GM19043 (cell line): ENCODE data around the gene LGALS3BP.

Experiments used
- ATAC-seq: cut with Tn5 transposase; IDR thresholded peaks from one replicate; pipeline ENCODE4 v1.9.1; 2021; ENCODE audit warnings: low read depth; ENCODE audit not compliant: unreplicated experiment

Gene LGALS3BP

GRCh38 chr17:78999947-79000395 is 20.2 kb upstream of the LGALS3BP start:
- no peak for ATAC-seq

DNA sequence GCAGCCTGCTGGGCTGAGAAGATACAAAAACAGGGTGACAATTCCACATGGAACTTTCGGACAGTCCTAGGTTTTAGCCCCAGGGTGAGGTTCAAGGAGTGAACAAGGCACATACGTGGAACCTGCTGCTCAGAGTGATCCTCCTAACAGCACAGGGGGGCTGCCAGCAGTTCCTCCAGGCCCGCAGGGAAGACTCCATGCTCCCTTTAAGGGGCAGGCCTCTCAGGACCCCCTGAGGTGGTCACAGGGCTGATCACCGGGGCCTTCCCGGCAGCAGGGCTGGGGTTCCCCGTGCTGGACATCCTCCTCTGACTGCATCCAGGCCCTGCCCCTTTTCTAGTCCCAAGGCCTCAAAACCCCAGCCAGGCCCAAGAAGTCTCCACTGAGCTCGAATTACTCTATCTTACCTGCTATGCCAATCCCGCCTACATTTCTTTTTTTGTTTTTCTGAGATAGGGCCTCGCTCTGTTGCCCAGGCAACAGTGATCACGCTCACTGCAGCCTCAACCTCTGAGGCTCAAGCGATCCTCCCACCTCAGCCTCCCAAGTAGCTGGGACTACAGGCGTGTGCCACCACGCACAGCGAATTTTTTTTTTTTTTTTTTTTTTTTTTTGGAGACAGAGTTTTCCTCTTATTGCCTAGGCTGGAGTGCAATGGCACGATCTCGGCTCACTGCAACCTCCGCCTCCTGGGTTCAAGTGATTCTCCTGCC is 19.5 kb upstream of the LGALS3BP start:
- no peak for ATAC-seq

DNA sequence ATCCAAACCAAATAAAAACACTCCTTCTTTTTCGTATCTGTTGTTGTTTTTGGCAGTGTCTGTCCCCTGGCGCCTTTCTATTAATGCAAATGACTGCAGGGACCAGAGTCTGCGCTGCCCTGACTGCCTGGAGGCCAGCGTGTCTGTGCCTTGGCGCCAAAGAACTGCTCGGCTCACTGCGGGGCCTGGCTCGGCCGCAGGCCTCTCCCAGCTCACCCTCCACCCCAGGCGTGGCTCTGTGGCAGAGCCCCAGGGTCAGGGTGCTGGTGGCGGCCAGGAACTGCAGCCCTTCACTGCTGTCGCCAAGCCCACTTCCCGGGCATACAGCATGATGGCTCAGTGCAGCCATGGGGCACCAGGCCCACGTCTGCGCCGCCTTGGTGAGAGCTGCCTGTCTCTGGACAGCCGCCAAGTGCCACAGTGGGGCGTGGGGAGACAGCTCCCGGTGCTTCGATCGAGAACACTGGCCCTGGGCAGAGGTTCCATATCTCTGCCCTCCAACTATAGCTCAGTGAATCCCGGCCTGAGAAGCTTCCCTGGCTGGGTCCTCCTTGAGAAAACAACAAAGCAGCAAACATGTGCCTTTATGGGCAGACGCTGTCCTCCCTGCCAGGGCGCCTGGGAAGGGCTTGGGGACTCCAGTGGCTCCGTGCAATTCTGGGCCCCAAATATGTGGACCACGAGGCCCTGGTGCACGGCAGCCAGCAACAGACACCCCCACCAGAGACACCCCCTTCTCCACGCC is 18.8 kb upstream of the LGALS3BP start:
- no peak for ATAC-seq

GRCh38 chr17:78997881-78998280 is 18.2 kb upstream of the LGALS3BP start:
- ATAC-seq = no peak

DNA sequence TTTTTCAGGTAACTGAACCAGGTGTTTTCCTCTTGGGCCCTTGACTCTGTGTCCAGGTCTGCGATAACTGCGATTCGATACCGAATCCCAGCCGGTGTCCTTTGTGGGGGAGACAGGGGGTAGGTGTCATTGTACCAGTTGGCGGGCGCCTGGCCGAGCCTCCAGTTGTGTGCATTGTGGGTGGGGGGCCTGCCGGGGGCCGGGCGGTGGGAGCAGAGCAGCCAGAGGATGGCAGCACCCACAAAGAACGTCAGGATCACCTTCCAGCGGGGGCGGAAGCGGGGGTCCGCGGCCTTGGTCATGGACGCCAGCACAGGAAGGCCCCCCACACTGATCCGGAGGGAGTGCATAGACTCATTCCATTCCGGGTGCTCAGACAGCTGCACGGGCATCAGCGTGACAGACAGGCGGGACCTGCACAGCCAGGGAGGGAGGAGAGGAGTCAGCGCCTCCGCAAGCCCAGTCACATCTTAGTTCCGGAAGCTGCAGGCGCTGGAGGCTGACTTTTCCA is 17.6 kb upstream of the LGALS3BP start:
- no peak for ATAC-seq

- no peak for ATAC-seq
Measured at GRCh38 chr17:78996781-78997201, 17.1 kb upstream of the LGALS3BP start.

GRCh38 chr17:78995761-78996451 is 16.2 kb upstream of the LGALS3BP start:
- ATAC-seq = no peak

- no peak for ATAC-seq
Measured at GRCh38 chr17:78995022-78995760, 15.5 kb upstream of the LGALS3BP start.

GRCh38 chr17:78993981-78994671 is 14.4 kb upstream of the LGALS3BP start:
- no peak for ATAC-seq

DNA sequence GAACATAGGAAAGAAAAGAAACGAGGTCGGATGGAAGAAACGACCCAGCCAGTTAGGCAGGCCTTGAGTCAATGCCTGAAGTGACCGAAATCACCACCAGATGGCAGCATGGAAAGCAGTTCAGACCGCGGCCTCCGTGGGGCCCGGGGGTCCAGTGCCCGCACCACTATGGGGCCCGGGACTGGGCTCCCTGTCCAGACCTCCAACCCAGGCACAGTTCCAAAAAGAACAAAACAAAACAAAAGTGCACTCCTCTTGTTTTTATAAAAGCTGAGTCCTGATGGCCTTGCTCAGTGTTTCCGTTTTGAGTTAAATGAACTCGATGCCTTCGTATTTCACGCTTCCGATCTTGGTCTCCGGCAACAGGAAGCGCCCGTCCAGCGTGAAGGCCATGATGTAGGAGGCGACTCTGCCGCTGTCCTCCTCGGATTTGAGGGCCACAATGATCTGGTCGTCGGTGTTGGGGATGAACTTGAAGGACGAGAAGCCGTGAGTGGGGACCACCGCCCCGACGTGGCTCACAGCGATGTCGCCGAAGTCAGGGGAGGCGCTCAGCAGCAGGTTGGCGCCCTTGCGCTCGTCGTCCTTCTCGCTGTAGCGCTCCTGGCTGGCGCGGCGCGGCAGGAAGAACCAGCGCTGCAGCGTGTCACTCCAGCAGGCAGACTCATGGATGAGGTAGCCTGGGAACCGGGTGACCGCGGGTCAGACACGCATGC is 13.7 kb upstream of the LGALS3BP start:
- no peak for ATAC-seq

DNA sequence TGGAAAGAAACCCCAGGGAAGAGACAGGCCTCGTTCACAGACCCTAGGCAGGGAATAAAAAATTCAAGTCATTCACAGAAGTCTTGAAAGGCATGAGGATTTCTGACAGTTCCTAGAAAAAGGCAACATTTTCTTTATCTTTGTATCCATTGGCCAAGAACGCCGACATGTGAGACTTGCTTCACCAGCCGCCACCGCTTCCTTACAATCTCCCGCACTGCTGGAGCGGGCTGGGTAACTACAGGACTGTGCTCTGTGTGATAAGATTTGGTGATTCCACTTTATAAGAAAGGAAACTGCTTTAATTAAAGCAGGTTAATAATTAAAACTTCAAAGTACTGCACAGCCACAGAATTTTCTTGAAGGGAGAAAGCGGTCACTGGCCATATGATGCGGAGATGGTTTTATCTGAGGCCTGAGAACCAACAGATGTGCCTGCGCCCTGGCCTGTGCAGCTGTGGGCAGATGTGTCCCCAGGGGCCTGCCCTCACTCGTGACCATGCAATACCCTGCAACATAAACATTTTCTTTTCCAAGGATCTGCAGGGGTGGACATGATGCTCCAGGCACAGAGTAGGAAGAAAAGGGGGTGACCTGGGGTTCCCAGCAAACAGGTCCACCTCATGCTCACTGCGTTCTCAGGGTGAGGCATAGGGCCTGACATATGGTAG is 13.0 kb upstream of the LGALS3BP start:
- ATAC-seq = no peak

DNA sequence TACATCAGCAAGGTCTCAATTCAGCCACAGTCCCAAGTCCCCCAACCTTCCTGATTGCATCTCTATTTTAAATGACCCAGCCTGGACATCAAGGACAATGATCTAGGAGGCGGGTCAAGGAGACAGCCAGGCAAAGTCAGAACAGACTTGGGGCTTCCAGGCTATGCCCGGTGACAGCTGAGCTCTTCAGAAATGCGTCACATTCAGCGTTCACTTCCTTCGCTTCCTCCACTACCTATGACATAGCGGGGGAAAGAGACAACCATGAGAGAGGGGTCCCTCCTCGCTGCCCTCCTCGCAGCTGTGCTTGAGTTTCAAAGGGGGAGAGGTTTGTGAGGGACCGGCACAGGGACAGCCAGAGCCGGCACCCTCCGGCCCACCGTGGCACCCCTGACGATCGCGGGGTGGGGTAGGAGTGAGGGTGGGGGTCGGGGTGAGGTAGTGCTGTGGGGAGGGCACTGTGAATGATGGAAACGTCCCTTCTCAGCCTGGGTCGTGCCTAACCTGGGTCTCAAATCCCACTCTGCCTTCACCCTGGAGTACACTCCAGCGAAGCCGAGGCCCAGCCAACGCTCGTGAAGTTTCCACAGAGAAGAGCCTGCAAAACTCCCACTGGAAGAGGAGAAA is 12.3 kb upstream of the LGALS3BP start:
- ATAC-seq = no peak

- no peak for ATAC-seq
Measured at GRCh38 chr17:78991017-78991738, 11.5 kb upstream of the LGALS3BP start.

DNA sequence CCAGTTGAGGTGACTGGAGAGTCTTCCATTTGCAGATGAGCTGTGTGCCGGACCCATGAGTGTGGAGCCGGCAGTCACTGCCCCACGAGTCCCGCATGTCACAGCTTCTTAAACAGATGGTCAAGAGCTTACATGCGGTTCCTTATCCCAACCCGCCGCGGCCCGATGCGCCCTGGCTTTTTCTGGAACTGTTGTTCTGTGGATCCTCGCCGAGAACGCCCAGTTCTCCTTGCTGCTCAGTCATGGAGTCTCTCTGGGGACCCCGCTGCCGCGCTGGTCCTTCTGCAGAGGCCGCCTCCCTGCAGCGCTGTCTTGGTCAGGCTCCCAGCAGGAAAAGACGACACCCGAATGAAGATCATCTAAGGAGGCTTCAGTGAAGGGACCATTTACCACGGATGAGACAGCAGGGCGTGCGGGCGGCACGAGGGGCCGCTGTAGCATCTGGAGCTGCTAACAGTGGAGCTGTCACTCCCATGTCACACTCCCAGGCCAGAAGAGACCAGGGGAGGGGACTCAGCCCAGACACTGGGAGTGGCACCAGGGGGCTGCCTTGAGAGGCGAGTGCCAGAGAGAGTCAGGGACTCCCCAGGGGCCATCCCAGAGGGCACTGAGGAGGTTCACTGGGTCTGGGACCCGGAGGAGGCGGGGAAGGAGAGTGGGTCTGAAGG is 10.8 kb upstream of the LGALS3BP start:
- no peak for ATAC-seq

GRCh38 chr17:78988152-78988551 is 8.4 kb upstream of the LGALS3BP start:
- ATAC-seq = no peak

GRCh38 chr17:78986649-78987328 is 7.1 kb upstream of the LGALS3BP start:
- ATAC-seq = no peak
